ENCODE measurements around the gene CRMP1.

The CRMP1 gene

GRCh38 chr4:5921981-5922380 is 29.1 kb upstream of the CRMP1 start:
- H3F3A ChIP-seq (ENCODE audit: low read depth), result no peaks in the 10 kb centered on the region
- H3K9me3 ChIP-seq (ENCODE audit: insufficient read depth, low read depth, low read length), result no peaks in the 10 kb centered on the region; the same call in 1 of the 2 replicates
- no peak overlapping the region for H2AFZ ChIP-seq (ENCODE audit: low read length)
- no peak overlapping the region for H3K4me2 ChIP-seq (ENCODE audit: low read depth, low read length, poor library complexity, severe bottlenecking)
- H3K9ac ChIP-seq (ENCODE audit: low read depth, low read length, poor library complexity, severe bottlenecking), result no peak overlapping the region
- no peaks in the 10 kb centered on the region for H3K36me3 ChIP-seq (ENCODE audit: insufficient read depth, low read length)
- no peak overlapping the region for H3K4me3 ChIP-seq (ENCODE audit: low read length, poor library complexity, severe bottlenecking)
- H4K20me1 ChIP-seq (ENCODE audit: insufficient read depth, low read length, poor library complexity, severe bottlenecking), result no peaks in the 10 kb centered on the region
- no peaks in the 10 kb centered on the region for H3K4me1 ChIP-seq (ENCODE audit: insufficient read depth, low read length, poor library complexity, severe bottlenecking)
- no peaks in the 10 kb centered on the region for H3K79me2 ChIP-seq (ENCODE audit: insufficient read depth, low read length)
- no peaks in the 10 kb centered on the region for H3K9me2 ChIP-seq (replicated peaks; ENCODE audit: low read depth, low read length)
- no peaks in the 10 kb centered on the region for H3K27me3 ChIP-seq (ENCODE audit: insufficient read depth, low read length, poor library complexity, severe bottlenecking)
- TF ChIP-seq CTCF (conservative IDR thresholded peaks at IDR 0.05; ENCODE audit: low read length) (no peak), EZH2phosphoT487 (IDR thresholded peaks at IDR 0.05; ENCODE audit: borderline replicate concordance) (no peak)

GRCh38 chr4:5921101-5921980 is 28.5 kb upstream of the CRMP1 start:
- Histone ChIP-seq H3K9me2 (replicated peaks; ENCODE audit: low read depth, low read length) (no peaks in the 10 kb centered on the region), H3K27me3 (ENCODE audit: insufficient read depth, low read length, poor library complexity, severe bottlenecking) (no peaks in the 10 kb centered on the region), H4K20me1 (ENCODE audit: insufficient read depth, low read length, poor library complexity, severe bottlenecking) (no peaks in the 10 kb centered on the region), H3F3A (ENCODE audit: low read depth) (no peaks in the 10 kb centered on the region), H3K36me3 (ENCODE audit: insufficient read depth, low read length) (no peaks in the 10 kb centered on the region), H3K4me3 (ENCODE audit: low read length, poor library complexity, severe bottlenecking) (no peak overlapping the region), H3K4me2 (ENCODE audit: low read depth, low read length, poor library complexity, severe bottlenecking) (no peak overlapping the region), H2AFZ (ENCODE audit: low read length) (no peak overlapping the region), H3K79me2 (ENCODE audit: insufficient read depth, low read length) (no peaks in the 10 kb centered on the region), H3K4me1 (ENCODE audit: insufficient read depth, low read length, poor library complexity, severe bottlenecking) (no peaks in the 10 kb centered on the region), H3K9me3 (ENCODE audit: insufficient read depth, low read depth, low read length) (no peaks in the 10 kb centered on the region; the same call in 1 of the 2 replicates), H3K9ac (ENCODE audit: low read depth, low read length, poor library complexity, severe bottlenecking) (no peak overlapping the region)
- TF ChIP-seq EZH2phosphoT487 (IDR thresholded peaks at IDR 0.05; ENCODE audit: borderline replicate concordance), result no peak
- no peak for TF ChIP-seq CTCF (conservative IDR thresholded peaks at IDR 0.05; ENCODE audit: low read length)

- H3K79me2 ChIP-seq (ENCODE audit: insufficient read depth, low read length), result no peaks in the 10 kb centered on the region
- no peak overlapping the region for H3K4me3 ChIP-seq (ENCODE audit: low read length, poor library complexity, severe bottlenecking)
- H3K36me3 ChIP-seq (ENCODE audit: insufficient read depth, low read length), result no peaks in the 10 kb centered on the region
- H3F3A ChIP-seq (ENCODE audit: low read depth), result no peaks in the 10 kb centered on the region
- no peaks in the 10 kb centered on the region; the same call in 1 of the 2 replicates for H3K9me3 ChIP-seq (ENCODE audit: insufficient read depth, low read depth, low read length)
- no peak overlapping the region for H3K4me2 ChIP-seq (ENCODE audit: low read depth, low read length, poor library complexity, severe bottlenecking)
- H3K9me2 ChIP-seq (replicated peaks; ENCODE audit: low read depth, low read length), result no peaks in the 10 kb centered on the region
- no peaks in the 10 kb centered on the region for H4K20me1 ChIP-seq (ENCODE audit: insufficient read depth, low read length, poor library complexity, severe bottlenecking)
- TF ChIP-seq EZH2phosphoT487 (IDR thresholded peaks at IDR 0.05; ENCODE audit: borderline replicate concordance) (no peak), CTCF (conservative IDR thresholded peaks at IDR 0.05; ENCODE audit: low read length) (no peak)
- H3K27me3 ChIP-seq (ENCODE audit: insufficient read depth, low read length, poor library complexity, severe bottlenecking), result no peaks in the 10 kb centered on the region
- H3K4me1 ChIP-seq (ENCODE audit: insufficient read depth, low read length, poor library complexity, severe bottlenecking), result no peaks in the 10 kb centered on the region
- H3K9ac ChIP-seq (ENCODE audit: low read depth, low read length, poor library complexity, severe bottlenecking), result no peak overlapping the region
- H2AFZ ChIP-seq (ENCODE audit: low read length), result no peak overlapping the region
Measured at GRCh38 chr4:5919571-5919970, 26.7 kb upstream of the CRMP1 start.

All from Loucy (cell line).